GM10847 (cell line): ENCODE data around the gene TGM5.

ENCODE experiments used
- POLR2A ChIP-seq: IDR thresholded peaks from 2 replicates; pipeline ENCODE4 v1.6.1; 2011; ENCODE audit not compliant: insufficient read length; ENCODE audit errors: extremely low read depth

The TGM5 gene

GRCh38 chr15:43239732-43240491, 26.8 kb downstream of the TGM5 start:
- no peak for TF ChIP-seq POLR2A

- TF ChIP-seq POLR2A = no peak
Observed at GRCh38 chr15:43238671-43239131, 28.0 kb downstream of the TGM5 start.

- no peak for TF ChIP-seq POLR2A
Observed at GRCh38 chr15:43237842-43238470, 28.8 kb downstream of the TGM5 start.

- no peak for TF ChIP-seq POLR2A
Observed at GRCh38 chr15:43235536-43235935, 31.2 kb downstream of the TGM5 start.

- TF ChIP-seq POLR2A = no peak
Observed at GRCh38 chr15:43232289-43232874, 34.3 kb downstream of the TGM5 start.

- no peak for TF ChIP-seq POLR2A
Observed at GRCh38 chr15:43230640-43231115, 36.0 kb downstream of the TGM5 start.

- TF ChIP-seq POLR2A = no peak
Observed at GRCh38 chr15:43229977-43230376, 36.8 kb downstream of the TGM5 start.

GRCh38 chr15:43226436-43227305, 40.1 kb downstream of the TGM5 start:
- no peak for TF ChIP-seq POLR2A

GRCh38 chr15:43225201-43225949, 41.4 kb downstream of the TGM5 start:
- TF ChIP-seq POLR2A = no peak

GRCh38 chr15:43221422-43221821, 45.3 kb downstream of the TGM5 start:
- no peak for TF ChIP-seq POLR2A

- no peak for TF ChIP-seq POLR2A
Observed at GRCh38 chr15:43220991-43221403, 45.7 kb downstream of the TGM5 start, which contains the start of gene EPB42. TSS of gene EPB42 (minus strand) at chr15:43221018. CDS start at chr15:43220825, 193 bp downstream.

- TF ChIP-seq POLR2A = no peak
Observed at GRCh38 chr15:43219929-43220928, 46.5 kb downstream of the TGM5 start.

- no peak for TF ChIP-seq POLR2A
Observed at GRCh38 chr15:43218908-43219706, 47.6 kb downstream of the TGM5 start.

- no peak for TF ChIP-seq POLR2A
Observed at GRCh38 chr15:43215961-43216360, 50.8 kb downstream of the TGM5 start.
